ENCODE results near the gene C10orf105. TPM values are rescaled to one million over a fixed set of nuclear protein-coding genes. Genes with fewer than 3 reads are reported as not detected.
A peak's percentile ranks its signal among the peaks of the same experiment; 100 is the strongest.

The C10orf105 gene
- total and polyA plus RNA-seq, 2 donors from 2014 or later, result 0.35 TPM; not detected in 1

- FAIRE-seq (no peak), DNase-seq (no peak)
- H3K27ac ChIP-seq (ENCODE audit: low read depth in 2 of 2, low read length in 2 of 2), result peak overlapping the region; percentile 45 to 63
- peaks cover 0 to 25% (median 11%) of the 10 kb centered on the region in 3 donors for H3K4me1 ChIP-seq (ENCODE audit: control insufficient read depth in 2 of 3, insufficient read depth in 2 of 3, low read depth in 1 of 3, low read length in 3 of 3)
- intact Hi-C loops (cut with DNase I), result no loop called here
- no peak overlapping the region for H3K4me3 ChIP-seq (ENCODE audit: low read length in 3 of 3)
- no peak overlapping the region for H3K9ac ChIP-seq (ENCODE audit: low read length in 3 of 3)
- no peaks in the 10 kb centered on the region for H3K27me3 ChIP-seq (ENCODE audit: control insufficient read depth, insufficient read depth, low read length)
- H3K9me3 ChIP-seq (ENCODE audit: control insufficient read depth in 2 of 3, insufficient read depth in 1 of 3, low read length in 3 of 3), result no peaks in the 10 kb centered on the region
- TF ChIP-seq CTCF (IDR thresholded peaks at IDR 0.05; ENCODE audit: borderline replicate concordance, extremely low read depth, insufficient read depth), result no peak
- H3K36me3 ChIP-seq (ENCODE audit: control insufficient read depth in 2 of 3, insufficient read depth in 3 of 3, low read length in 3 of 3), result no peaks in the 10 kb centered on the region
These were observed 6.9 kb downstream of the C10orf105 start for GRCh38 chr10:71712572-71713134.

DNA sequence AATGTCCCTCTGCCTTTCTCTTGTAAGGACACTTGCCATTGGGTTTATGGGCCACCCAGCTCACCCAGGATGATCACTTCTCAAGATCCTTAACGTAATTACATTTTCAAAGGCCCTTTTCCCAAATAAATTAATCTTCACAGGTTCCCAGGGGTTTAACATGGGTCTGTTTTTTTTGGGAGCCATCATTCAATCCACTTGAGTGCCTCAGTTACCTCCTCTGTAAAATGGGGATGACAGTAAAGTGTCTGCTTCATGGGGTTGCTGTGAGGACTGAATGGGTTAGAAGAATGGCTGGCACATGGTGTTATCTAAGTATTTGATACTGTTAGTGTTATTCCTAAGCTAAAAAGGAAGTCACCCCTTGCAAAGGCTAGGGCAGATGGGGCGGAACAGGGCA, 7.4 kb downstream of the C10orf105 start:
- DNase-seq (no peak), FAIRE-seq (no peak)
- Histone ChIP-seq H3K27me3 (ENCODE audit: control insufficient read depth, insufficient read depth, low read length) (no peaks in the 10 kb centered on the region), H3K9ac (ENCODE audit: low read length in 3 of 3) (no peak overlapping the region), H3K27ac (ENCODE audit: low read depth in 2 of 2, low read length in 2 of 2) (no peak overlapping the region), H3K4me3 (ENCODE audit: low read length in 3 of 3) (no peak overlapping the region), H3K4me1 (ENCODE audit: control insufficient read depth in 2 of 3, insufficient read depth in 2 of 3, low read depth in 1 of 3, low read length in 3 of 3) (peaks cover 0 to 25% (median 11%) of the 10 kb centered on the region in 3 donors), H3K36me3 (ENCODE audit: control insufficient read depth in 2 of 3, insufficient read depth in 3 of 3, low read length in 3 of 3) (no peaks in the 10 kb centered on the region), H3K9me3 (ENCODE audit: control insufficient read depth in 2 of 3, insufficient read depth in 1 of 3, low read length in 3 of 3) (no peaks in the 10 kb centered on the region)
- intact Hi-C loops (cut with DNase I), result no loop called here
- no peak for TF ChIP-seq CTCF (IDR thresholded peaks at IDR 0.05; ENCODE audit: borderline replicate concordance, extremely low read depth, insufficient read depth)

DNA sequence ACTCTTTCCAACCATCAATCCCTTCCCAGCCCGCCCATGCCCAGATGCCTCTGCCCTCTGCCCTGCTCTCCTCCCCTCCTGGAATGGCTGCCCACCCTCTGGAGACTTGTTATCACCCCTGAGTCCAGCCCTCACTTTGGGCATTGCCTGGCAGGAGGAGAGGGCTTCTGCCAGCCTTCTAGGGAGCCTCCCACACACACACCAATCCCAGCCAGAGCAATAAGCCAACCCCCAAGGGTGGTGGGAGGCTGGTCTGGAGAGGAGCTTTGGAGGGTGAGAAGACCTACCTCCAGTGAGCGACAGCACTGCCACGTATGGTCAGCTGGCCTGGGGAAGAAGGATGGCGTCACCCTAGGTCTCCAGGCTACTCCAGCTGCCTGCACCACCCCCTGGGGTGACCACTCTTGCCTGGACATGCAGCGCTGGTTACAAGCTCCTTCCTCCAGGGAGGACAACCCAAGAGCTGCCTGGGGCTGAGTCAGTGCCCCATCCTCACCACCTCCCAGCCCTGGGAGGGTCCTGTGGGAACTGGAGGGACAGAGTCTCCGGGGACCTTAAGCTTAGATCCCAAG, 8.4 kb downstream of the C10orf105 start:
- no peak overlapping the region for H3K27ac ChIP-seq (ENCODE audit: low read depth in 2 of 2, low read length in 2 of 2)
- H3K9ac ChIP-seq (ENCODE audit: low read length in 3 of 3), result no peak overlapping the region
- intact Hi-C loops (cut with DNase I), result no loop called here

More for the DNA sequence above, 8.4 kb downstream of the C10orf105 start:
- Histone ChIP-seq H3K36me3 (ENCODE audit: control insufficient read depth in 2 of 3, insufficient read depth in 3 of 3, low read length in 3 of 3) (no peaks in the 10 kb centered on the region), H3K4me3 (ENCODE audit: low read length in 3 of 3) (no peak overlapping the region), H3K4me1 (ENCODE audit: control insufficient read depth in 2 of 3, insufficient read depth in 2 of 3, low read depth in 1 of 3, low read length in 3 of 3) (peaks cover 0 to 25% (median 11%) of the 10 kb centered on the region in 3 donors), H3K27me3 (ENCODE audit: control insufficient read depth, insufficient read depth, low read length) (no peaks in the 10 kb centered on the region), H3K9me3 (ENCODE audit: control insufficient read depth in 2 of 3, insufficient read depth in 1 of 3, low read length in 3 of 3) (no peaks in the 10 kb centered on the region)
- TF ChIP-seq CTCF (IDR thresholded peaks at IDR 0.05; ENCODE audit: borderline replicate concordance, extremely low read depth, insufficient read depth), result no peak
- DNase-seq (no peak), FAIRE-seq (no peak)
